ENCODE data around the gene HES5.
"Not testable (repeated sequence)": the region's sequence is repeated elsewhere in the genome, so short reads cannot be mapped to it uniquely, and the experiment has no call there.

The HES5 gene

GRCh38 chr1:2529784-2530512, at the start of gene HES5:
Gene HES5, minus strand, starts transcription at chr1:2530263. Its CDS starts 99 bp downstream, at chr1:2530164.
- H3K4me3 ChIP-seq = peak within 1 kb of the TSS; percentile 71
- H3K27ac ChIP-seq = peak within 1 kb of the TSS; percentile 62 to 95
- no peak for TF ChIP-seq CTCF (IDR thresholded peaks at IDR 0.05)
- no peak for DNase-seq (ENCODE audit: low spot score)

GRCh38 chr1:2578758-2579118, 48.7 kb upstream of the HES5 start:
- H3K4me3 ChIP-seq = no peak overlapping the region
- no peak for TF ChIP-seq CTCF (IDR thresholded peaks at IDR 0.05)
- DNase-seq (ENCODE audit: low spot score) = no peak
- H3K27ac ChIP-seq = peak overlapping the region in 1 of 2 donors; percentile 78

- Histone ChIP-seq H3K27ac (peak overlapping the region; percentile 38 to 78), H3K4me3 (peak overlapping the region; percentile 36)
- not testable (repeated sequence) for DNase-seq (ENCODE audit: low spot score)
Observed at GRCh38 chr1:2577565-2578075, 47.6 kb upstream of the HES5 start.

- Histone ChIP-seq H3K4me3 (no peak overlapping the region), H3K27ac (peak overlapping the region in 1 of 2 donors; percentile 65)
- no peak for DNase-seq (ENCODE audit: low spot score)
- TF ChIP-seq CTCF (IDR thresholded peaks at IDR 0.05) = no peak
Observed at GRCh38 chr1:2575801-2576663, 46.0 kb upstream of the HES5 start.

GRCh38 chr1:2574350-2574749, 44.3 kb upstream of the HES5 start:
- no peak for TF ChIP-seq CTCF (IDR thresholded peaks at IDR 0.05)
- no peak for DNase-seq (ENCODE audit: low spot score)
- no peak overlapping the region for H3K27ac ChIP-seq
- H3K4me3 ChIP-seq = no peak overlapping the region

GRCh38 chr1:2573250-2573920, 43.3 kb upstream of the HES5 start:
- no peak for TF ChIP-seq CTCF (IDR thresholded peaks at IDR 0.05)
- DNase-seq (ENCODE audit: low spot score) = no peak
- Histone ChIP-seq H3K4me3 (no peak overlapping the region), H3K27ac (no peak overlapping the region)

- Histone ChIP-seq H3K4me3 (no peak overlapping the region), H3K27ac (no peak overlapping the region)
- DNase-seq (ENCODE audit: low spot score) = no peak
- no peak for TF ChIP-seq CTCF (IDR thresholded peaks at IDR 0.05)
Observed at GRCh38 chr1:2571348-2571747, 41.3 kb upstream of the HES5 start.
